Measurements from ENCODE around the gene CDH4. TPM values are rescaled to one million over a fixed set of nuclear protein-coding genes. Genes with fewer than 3 reads are reported as not detected.

Gene CDH4
- total RNA-seq, 1 experiment from 2014 or later, result not detected

DNA sequence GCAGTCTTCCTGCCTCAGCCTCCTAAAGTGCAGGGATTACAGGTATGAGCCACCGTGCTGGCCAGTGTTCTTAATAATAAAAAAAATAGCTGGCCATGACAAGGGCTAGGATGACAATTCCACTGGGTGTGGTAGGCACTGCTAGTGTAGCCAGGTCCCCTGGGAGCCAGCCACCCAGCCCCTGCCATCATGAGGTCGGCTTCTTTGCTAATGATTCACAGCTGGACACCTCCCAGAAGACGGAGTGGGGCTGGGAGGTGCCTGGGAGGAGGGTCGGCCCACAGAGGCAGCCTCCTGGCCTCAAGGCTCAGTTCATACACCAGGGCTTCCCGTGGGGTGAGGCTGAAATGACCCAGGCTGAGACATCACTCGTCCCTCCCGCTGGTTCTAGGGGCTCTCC lies 583.2 kb downstream of the CDH4 start:
- ChIA-PET CTCF (no interaction called here), POLR2A (no interaction called here)
- ATAC-seq, result no peak
- TF ChIP-seq, protein P1, sequence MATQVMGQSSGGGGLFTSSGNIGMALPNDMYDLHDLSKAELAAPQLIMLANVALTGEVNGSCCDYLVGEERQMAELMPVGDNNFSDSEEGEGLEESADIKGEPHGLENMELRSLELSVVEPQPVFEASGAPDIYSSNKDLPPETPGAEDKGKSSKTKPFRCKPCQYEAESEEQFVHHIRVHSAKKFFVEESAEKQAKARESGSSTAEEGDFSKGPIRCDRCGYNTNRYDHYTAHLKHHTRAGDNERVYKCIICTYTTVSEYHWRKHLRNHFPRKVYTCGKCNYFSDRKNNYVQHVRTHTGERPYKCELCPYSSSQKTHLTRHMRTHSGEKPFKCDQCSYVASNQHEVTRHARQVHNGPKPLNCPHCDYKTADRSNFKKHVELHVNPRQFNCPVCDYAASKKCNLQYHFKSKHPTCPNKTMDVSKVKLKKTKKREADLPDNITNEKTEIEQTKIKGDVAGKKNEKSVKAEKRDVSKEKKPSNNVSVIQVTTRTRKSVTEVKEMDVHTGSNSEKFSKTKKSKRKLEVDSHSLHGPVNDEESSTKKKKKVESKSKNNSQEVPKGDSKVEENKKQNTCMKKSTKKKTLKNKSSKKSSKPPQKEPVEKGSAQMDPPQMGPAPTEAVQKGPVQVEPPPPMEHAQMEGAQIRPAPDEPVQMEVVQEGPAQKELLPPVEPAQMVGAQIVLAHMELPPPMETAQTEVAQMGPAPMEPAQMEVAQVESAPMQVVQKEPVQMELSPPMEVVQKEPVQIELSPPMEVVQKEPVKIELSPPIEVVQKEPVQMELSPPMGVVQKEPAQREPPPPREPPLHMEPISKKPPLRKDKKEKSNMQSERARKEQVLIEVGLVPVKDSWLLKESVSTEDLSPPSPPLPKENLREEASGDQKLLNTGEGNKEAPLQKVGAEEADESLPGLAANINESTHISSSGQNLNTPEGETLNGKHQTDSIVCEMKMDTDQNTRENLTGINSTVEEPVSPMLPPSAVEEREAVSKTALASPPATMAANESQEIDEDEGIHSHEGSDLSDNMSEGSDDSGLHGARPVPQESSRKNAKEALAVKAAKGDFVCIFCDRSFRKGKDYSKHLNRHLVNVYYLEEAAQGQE (IDR thresholded peaks at IDR 0.05; ENCODE audit: insufficient read depth in 1 of 2, low read depth in 2 of 2, low read length in 1 of 2), result no peak
- TF ChIP-seq TCF7L2 (IDR thresholded peaks at IDR 0.05; ENCODE audit: low read depth, low read length), result no peak
- TF ChIP-seq, protein P2, sequence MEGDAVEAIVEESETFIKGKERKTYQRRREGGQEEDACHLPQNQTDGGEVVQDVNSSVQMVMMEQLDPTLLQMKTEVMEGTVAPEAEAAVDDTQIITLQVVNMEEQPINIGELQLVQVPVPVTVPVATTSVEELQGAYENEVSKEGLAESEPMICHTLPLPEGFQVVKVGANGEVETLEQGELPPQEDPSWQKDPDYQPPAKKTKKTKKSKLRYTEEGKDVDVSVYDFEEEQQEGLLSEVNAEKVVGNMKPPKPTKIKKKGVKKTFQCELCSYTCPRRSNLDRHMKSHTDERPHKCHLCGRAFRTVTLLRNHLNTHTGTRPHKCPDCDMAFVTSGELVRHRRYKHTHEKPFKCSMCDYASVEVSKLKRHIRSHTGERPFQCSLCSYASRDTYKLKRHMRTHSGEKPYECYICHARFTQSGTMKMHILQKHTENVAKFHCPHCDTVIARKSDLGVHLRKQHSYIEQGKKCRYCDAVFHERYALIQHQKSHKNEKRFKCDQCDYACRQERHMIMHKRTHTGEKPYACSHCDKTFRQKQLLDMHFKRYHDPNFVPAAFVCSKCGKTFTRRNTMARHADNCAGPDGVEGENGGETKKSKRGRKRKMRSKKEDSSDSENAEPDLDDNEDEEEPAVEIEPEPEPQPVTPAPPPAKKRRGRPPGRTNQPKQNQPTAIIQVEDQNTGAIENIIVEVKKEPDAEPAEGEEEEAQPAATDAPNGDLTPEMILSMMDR (IDR thresholded peaks at IDR 0.05), result no peak
- TF ChIP-seq POLR2AphosphoS5 (IDR thresholded peaks at IDR 0.05; ENCODE audit: low read depth, low read length), result no peak
- no peak for TF ChIP-seq SIN3A (IDR thresholded peaks at IDR 0.05; ENCODE audit: borderline replicate concordance, insufficient read depth, low read depth, low read length)
- DNase-seq (ENCODE audit: low read depth, low spot score), result no peak
- H3K36me3 ChIP-seq (ENCODE audit: control insufficient read depth, insufficient read depth, low read length), result no peaks in the 10 kb centered on the region
- no peak overlapping the region for H3K27ac ChIP-seq (ENCODE audit: low read length)
- no peaks in the 10 kb centered on the region for H3K9me3 ChIP-seq (ENCODE audit: control insufficient read depth, insufficient read depth, low read depth, low read length)
- no peaks in the 10 kb centered on the region for H3K4me1 ChIP-seq (ENCODE audit: control insufficient read depth, insufficient read depth, low read length)
- intact Hi-C loops (cut with micrococcal nuclease; ENCODE audit: unreplicated experiment) (no loop called here), in situ Hi-C loops (cut with HindIII; ENCODE audit: low pct_unique_long_range_greater_than_20kb, low sequenced_read_pairs) (no loop called here)
- no peaks in the 10 kb centered on the region for H3K27me3 ChIP-seq (ENCODE audit: control insufficient read depth, insufficient read depth, low read length)
- no TSS peak for BruUV-seq (replicated peaks)
- no peak overlapping the region for H3K4me3 ChIP-seq (ENCODE audit: low read depth in 2 of 2, low read length in 2 of 2)

DNA sequence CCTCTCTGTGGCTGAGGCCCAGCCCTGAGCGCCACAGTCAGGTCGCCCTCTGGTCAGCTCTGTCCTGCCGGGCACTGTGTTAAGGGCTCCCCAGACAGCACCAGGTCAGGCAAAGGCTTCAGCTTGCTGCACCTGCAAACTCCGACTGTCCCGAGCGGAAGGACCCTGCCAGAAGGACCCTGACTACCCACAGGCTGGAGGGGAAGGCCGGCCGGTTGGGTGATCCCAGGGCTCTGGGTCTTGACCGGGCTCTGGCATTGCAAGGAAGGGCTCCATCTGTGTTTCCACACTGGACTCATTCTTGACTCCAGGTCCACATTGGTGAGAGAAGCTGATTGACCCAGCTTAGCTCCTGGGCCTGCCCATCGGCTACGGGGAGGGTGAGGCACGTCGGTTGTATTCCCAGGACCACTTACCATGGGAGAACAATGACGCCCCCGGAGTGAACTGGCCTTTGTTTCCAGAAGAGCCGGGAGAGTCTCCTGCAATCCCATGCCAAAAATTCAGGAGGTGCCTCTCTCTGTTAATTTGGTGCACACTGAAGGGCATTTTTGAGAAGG lies 583.8 kb downstream of the CDH4 start:
- POLR2A ChIA-PET, result no interaction called here
- Histone ChIP-seq H3K27ac (ENCODE audit: low read length) (no peak overlapping the region), H3K4me1 (ENCODE audit: control insufficient read depth, insufficient read depth, low read length) (no peaks in the 10 kb centered on the region), H3K9me3 (ENCODE audit: control insufficient read depth, insufficient read depth, low read depth, low read length) (no peaks in the 10 kb centered on the region), H3K27me3 (ENCODE audit: control insufficient read depth, insufficient read depth, low read length) (no peaks in the 10 kb centered on the region), H3K4me3 (ENCODE audit: low read depth in 2 of 2, low read length in 2 of 2) (no peak overlapping the region), H3K36me3 (ENCODE audit: control insufficient read depth, insufficient read depth, low read length) (no peaks in the 10 kb centered on the region)
- intact Hi-C loops (cut with micrococcal nuclease; ENCODE audit: unreplicated experiment) (no loop called here), in situ Hi-C loops (cut with HindIII; ENCODE audit: low pct_unique_long_range_greater_than_20kb, low sequenced_read_pairs) (no loop called here)
- CTCF ChIA-PET, result interaction anchor here (0.6 kb wide), 1 partner anchor 29 kb away, joined by 3 read pairs; no protein-coding TSS in a partner anchor
- ATAC-seq (no peak), DNase-seq (ENCODE audit: low read depth, low spot score) (no peak)
- no TSS peak for BruUV-seq (replicated peaks)
- no peak for TF ChIP-seq SIN3A (IDR thresholded peaks at IDR 0.05; ENCODE audit: borderline replicate concordance, insufficient read depth, low read depth, low read length)
- no peak for TF ChIP-seq TCF7L2 (IDR thresholded peaks at IDR 0.05; ENCODE audit: low read depth, low read length)
- TF ChIP-seq, protein P2 (IDR thresholded peaks at IDR 0.05), result no peak
- no peak for TF ChIP-seq POLR2AphosphoS5 (IDR thresholded peaks at IDR 0.05; ENCODE audit: low read depth, low read length)
- TF ChIP-seq, protein P1 (IDR thresholded peaks at IDR 0.05; ENCODE audit: insufficient read depth in 1 of 2, low read depth in 2 of 2, low read length in 1 of 2), result no peak
